ENCODE measurements around the gene MYO9A. TPM values are rescaled to one million over a fixed set of nuclear protein-coding genes. Genes with fewer than 3 reads are reported as not detected.

Gene MYO9A
- polyA plus RNA-seq, 4 donors, result 1.6 to 10.1 (median 2.6) TPM

DNA sequence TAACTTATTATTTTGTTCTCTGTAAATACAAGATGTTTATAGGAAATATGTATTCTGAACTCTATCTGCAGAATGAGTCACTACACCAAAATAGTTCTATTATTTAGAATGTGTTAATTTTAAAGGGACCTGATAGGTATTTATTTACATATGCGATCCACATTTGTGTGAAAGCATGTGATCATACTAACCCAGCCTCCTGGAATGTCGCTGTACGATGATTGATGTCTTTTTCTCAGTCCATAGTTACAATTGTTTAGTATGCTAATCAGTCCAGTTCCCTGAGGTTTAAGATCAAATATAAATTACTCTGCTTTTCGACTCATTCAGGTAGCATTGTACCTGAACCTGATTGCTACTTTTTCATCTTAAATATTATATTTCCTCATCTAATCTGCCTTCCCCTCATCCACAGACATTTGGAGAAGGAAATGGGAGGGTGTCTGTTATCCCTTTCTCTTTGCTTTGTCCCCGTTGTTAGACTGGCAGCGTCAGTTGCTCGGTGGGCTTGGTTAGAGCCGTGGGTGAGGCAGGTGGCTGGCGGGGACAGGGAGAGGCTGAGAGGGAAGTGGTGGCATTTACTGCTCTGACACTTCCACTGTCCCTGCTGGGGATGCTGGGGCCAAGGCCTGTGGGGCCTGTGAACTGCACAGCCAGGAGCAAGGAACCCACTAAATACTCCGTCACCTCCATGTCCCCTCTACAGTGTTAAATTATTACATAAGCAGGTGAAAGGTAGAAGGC lies 335.4 kb downstream of the MYO9A start:
- WGBS, 3 donors, result 68 to 77% (median 75%) methylated on average over 10 of the region's 10 CpGs
- Histone ChIP-seq H3K4me3 (ENCODE audit: low read depth in 1 of 3, low read length in 3 of 3) (no peak overlapping the region), H3K36me3 (ENCODE audit: control insufficient read depth in 3 of 3, insufficient read depth in 2 of 3, low read depth in 1 of 3, low read length in 3 of 3) (peaks cover 0 to 3% (median 0%) of the 10 kb centered on the region in 3 donors), H3K27ac (ENCODE audit: low read depth in 1 of 3, low read length in 2 of 3) (no peak overlapping the region), H3K27me3 (ENCODE audit: control insufficient read depth in 3 of 3, insufficient read depth in 3 of 3, low read length in 3 of 3) (no peaks in the 10 kb centered on the region), H3K4me1 (ENCODE audit: control insufficient read depth in 3 of 3, insufficient read depth in 2 of 3, low read depth in 1 of 3, low read length in 2 of 3) (no peaks in the 10 kb centered on the region), H3K9me3 (ENCODE audit: control insufficient read depth in 2 of 2, insufficient read depth in 1 of 2, low read depth in 1 of 2, low read length in 1 of 2) (no peaks in the 10 kb centered on the region)
- DNase-seq (no peak), FAIRE-seq (no peak)

DNA sequence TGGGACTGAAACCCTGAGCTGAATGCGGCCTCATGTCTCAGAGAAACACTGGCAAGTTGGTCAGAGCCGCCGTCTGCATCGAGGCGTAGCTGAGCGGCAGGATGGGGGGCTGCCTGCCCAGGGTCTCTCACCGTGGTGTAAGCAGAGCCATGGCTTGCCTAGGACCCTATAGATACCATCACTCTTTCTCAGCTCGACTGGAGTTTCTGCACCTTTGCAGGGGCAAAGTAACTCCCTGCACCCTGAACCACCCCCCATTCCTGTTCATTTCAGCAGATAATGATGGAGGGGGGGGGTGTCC lies 336.0 kb downstream of the MYO9A start:
- Histone ChIP-seq H3K27ac (ENCODE audit: low read depth in 1 of 3, low read length in 2 of 3) (no peak overlapping the region), H3K4me1 (ENCODE audit: control insufficient read depth in 3 of 3, insufficient read depth in 2 of 3, low read depth in 1 of 3, low read length in 2 of 3) (no peaks in the 10 kb centered on the region), H3K36me3 (ENCODE audit: control insufficient read depth in 3 of 3, insufficient read depth in 2 of 3, low read depth in 1 of 3, low read length in 3 of 3) (peaks cover 0 to 10% (median 0%) of the 10 kb centered on the region in 3 donors), H3K9me3 (ENCODE audit: control insufficient read depth in 2 of 2, insufficient read depth in 1 of 2, low read depth in 1 of 2, low read length in 1 of 2) (no peaks in the 10 kb centered on the region), H3K4me3 (ENCODE audit: low read depth in 1 of 3, low read length in 3 of 3) (no peak overlapping the region), H3K27me3 (ENCODE audit: control insufficient read depth in 3 of 3, insufficient read depth in 3 of 3, low read length in 3 of 3) (no peaks in the 10 kb centered on the region)
- FAIRE-seq (no peak), DNase-seq (no peak)
- 84 to 91% (median 91%) methylated on average over 8 of the region's 8 CpGs for WGBS, 3 donors

DNA sequence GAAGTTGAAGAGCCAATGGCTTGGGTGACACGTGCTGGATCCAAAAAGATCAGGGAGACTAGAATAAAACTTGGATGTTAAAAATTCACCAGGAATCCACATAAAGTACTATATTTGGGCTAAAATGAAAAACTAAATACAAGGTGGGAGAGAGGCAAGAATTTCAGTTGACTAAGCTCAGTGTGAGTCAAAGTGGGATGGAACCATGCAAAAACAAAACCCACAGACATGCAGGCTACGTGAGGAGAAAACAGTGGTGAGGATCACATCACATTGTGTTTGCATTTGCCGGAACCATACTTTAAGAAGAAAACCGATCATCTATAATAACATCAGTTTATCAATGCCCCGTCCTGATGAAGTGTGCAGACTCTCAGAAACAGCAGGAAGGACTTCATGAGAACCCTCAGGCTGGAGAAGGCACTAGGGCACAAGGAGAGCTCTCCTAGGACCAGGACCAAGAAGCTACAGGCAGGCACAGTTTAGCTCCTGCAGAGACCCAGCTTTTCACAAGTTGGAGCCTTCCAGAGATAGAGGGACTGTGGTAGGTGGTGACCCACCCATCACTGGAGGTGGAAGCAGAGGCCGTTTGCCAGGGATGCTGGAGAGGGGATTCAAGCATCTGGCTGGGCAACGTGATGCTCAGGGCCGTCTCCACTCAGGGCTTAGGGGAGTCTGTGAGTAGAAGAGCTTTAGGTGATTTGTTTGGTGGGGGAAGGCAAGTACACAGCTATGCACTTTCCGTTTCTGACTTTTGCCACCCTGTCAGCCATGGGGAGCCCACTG lies 336.6 kb downstream of the MYO9A start:
- Histone ChIP-seq H3K27me3 (ENCODE audit: control insufficient read depth in 3 of 3, insufficient read depth in 3 of 3, low read length in 3 of 3) (no peaks in the 10 kb centered on the region), H3K36me3 (ENCODE audit: control insufficient read depth in 3 of 3, insufficient read depth in 2 of 3, low read depth in 1 of 3, low read length in 3 of 3) (peaks cover 0 to 10% (median 0%) of the 10 kb centered on the region in 3 donors), H3K4me1 (ENCODE audit: control insufficient read depth in 3 of 3, insufficient read depth in 2 of 3, low read depth in 1 of 3, low read length in 2 of 3) (no peaks in the 10 kb centered on the region), H3K27ac (ENCODE audit: low read depth in 1 of 3, low read length in 2 of 3) (no peak overlapping the region), H3K9me3 (ENCODE audit: control insufficient read depth in 2 of 2, insufficient read depth in 1 of 2, low read depth in 1 of 2, low read length in 1 of 2) (no peaks in the 10 kb centered on the region), H3K4me3 (ENCODE audit: low read depth in 1 of 3, low read length in 3 of 3) (no peak overlapping the region)
- WGBS, 3 donors, result 72 to 86% (median 81%) methylated on average over 9 of the region's 9 CpGs
- FAIRE-seq (no peak), DNase-seq (no peak)

DNA sequence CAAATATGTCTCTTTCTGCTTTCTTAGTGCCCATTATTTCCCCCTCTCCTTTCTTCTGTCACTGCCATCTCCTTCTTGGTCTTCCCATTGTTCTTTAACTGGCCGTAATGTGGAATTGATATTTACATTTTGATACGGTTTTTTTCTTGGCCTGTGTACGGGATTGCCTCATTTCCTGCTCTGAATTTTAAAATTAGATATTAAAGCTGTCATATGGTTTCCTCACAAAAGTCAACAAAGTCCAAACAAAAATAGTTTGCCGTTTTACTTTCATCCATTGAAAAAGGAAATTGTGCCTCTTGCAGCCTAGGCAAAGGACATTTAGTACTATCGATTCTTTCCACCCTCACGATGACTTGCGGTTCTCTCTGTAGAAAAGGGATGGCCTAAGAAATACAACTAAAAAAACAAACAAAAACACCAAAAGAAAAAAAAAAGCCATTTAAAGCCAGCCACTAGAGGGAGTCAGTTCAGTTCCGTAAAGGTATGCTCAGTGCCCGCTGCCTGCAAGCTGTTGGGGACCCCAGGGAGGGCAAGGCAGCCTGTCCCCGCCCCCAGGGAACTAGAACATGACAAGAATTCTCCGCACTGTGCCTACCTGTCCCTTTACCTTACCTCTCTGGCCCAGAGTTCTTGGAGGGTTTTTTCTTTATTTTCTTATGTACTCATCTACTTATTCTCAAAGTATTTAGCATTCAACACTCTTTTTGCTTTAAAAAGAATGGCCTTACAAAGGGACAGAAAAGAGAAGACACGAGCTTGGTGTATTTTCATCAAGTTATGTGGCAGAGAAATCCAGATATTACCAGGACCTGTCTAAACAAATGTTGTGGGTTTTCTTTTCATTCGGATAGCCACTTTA lies 337.6 kb downstream of the MYO9A start:
- Histone ChIP-seq H3K9me3 (ENCODE audit: control insufficient read depth in 2 of 2, insufficient read depth in 1 of 2, low read depth in 1 of 2, low read length in 1 of 2) (no peaks in the 10 kb centered on the region), H3K27ac (ENCODE audit: low read depth in 1 of 3, low read length in 2 of 3) (no peak overlapping the region), H3K36me3 (ENCODE audit: control insufficient read depth in 3 of 3, insufficient read depth in 2 of 3, low read depth in 1 of 3, low read length in 3 of 3) (peaks cover 0 to 10% (median 0%) of the 10 kb centered on the region in 3 donors), H3K4me1 (ENCODE audit: control insufficient read depth in 3 of 3, insufficient read depth in 2 of 3, low read depth in 1 of 3, low read length in 2 of 3) (no peaks in the 10 kb centered on the region), H3K4me3 (ENCODE audit: low read depth in 1 of 3, low read length in 3 of 3) (no peak overlapping the region), H3K27me3 (ENCODE audit: control insufficient read depth in 3 of 3, insufficient read depth in 3 of 3, low read length in 3 of 3) (no peaks in the 10 kb centered on the region)
- 13 to 17% (median 16%) methylated on average over 13 of the region's 13 CpGs for WGBS, 3 donors
- FAIRE-seq (no peak), DNase-seq (peak; percentile 19 to 66)

DNA sequence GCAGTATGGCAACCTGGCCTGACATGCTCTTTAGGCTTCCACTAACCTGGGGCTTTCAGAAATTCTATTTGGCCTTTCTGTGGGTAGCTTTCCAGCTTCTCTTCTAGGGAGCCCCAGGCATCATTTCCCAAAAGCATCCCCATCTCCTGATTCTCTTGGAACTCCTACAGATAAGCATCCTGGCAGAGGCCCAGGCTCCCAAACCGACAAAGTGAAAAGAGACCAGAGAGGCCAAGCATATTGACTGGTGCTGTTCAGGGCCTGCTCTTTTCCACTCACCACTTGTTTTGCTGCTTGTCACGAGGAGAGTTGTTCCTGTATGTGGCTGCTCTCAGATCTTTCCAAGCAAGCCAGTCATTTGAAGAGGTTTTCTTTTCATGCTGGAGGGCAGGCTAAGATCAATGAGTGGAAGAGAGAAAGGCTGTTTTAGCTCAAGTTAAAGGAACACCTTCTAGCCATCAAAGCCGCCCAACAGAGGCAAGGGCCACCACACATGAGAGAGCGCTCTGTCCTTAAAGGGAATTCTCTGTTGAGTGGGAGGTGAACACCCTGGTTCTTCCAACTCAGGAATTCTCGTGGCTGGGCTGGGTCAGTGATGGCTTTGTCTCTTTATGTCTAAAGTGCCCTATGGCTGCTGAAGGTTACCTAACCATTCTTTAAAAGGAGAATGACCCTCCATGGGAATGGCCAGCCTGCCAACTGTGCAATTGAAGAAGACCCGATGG lies 338.7 kb downstream of the MYO9A start:
- Histone ChIP-seq H3K36me3 (ENCODE audit: control insufficient read depth in 3 of 3, insufficient read depth in 2 of 3, low read depth in 1 of 3, low read length in 3 of 3) (peaks cover 0 to 12% (median 0%) of the 10 kb centered on the region in 3 donors), H3K27me3 (ENCODE audit: control insufficient read depth in 3 of 3, insufficient read depth in 3 of 3, low read length in 3 of 3) (no peaks in the 10 kb centered on the region), H3K4me1 (ENCODE audit: control insufficient read depth in 3 of 3, insufficient read depth in 2 of 3, low read depth in 1 of 3, low read length in 2 of 3) (no peaks in the 10 kb centered on the region), H3K4me3 (ENCODE audit: low read depth in 1 of 3, low read length in 3 of 3) (no peak overlapping the region), H3K27ac (ENCODE audit: low read depth in 1 of 3, low read length in 2 of 3) (no peak overlapping the region), H3K9me3 (ENCODE audit: control insufficient read depth in 2 of 2, insufficient read depth in 1 of 2, low read depth in 1 of 2, low read length in 1 of 2) (no peaks in the 10 kb centered on the region)
- DNase-seq, result no peak
- 88 to 89% (median 89%) methylated on average over 6 of the region's 6 CpGs for WGBS, 3 donors
- no peak for FAIRE-seq

DNA sequence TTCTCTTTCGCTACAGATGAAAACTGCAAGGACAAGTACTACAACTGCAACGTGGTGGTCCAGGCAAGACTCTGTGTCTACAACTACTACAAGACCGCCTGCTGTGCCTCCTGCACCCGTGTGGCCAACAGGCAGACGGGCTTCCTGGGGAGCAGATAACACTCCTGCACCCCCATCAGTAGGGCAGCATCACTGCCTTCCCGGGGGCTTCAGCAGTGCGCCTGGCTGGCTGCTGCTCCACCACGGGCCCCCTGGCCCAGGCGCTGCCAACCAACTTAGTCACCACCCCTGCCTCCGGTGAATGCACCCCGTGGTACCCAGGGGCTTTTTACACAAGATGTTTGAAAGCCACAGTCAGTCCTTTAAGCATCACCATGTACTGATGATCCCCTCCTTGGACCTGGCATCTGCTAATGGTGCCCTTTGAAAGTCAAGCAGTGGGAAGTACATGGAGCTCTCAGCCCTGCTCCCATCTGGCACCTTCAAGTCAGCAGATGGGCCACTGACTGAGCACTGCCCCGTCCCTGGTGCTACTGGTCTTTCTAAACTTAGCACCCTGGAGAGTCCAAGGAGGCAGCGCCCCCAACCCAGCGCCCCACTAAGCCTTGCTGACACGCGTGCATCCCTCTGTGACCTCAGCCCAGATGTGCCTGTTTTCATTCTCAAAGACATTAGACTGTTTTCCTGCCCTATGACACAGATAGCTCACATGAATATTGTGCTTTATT lies 340.6 kb downstream of the MYO9A start:
- 83 to 90% (median 87%) methylated on average over 16 of the region's 16 CpGs for WGBS, 3 donors
- H3K4me1 ChIP-seq (ENCODE audit: control insufficient read depth in 3 of 3, insufficient read depth in 2 of 3, low read depth in 1 of 3, low read length in 2 of 3), result no peaks in the 10 kb centered on the region
- H3K27me3 ChIP-seq (ENCODE audit: control insufficient read depth in 3 of 3, insufficient read depth in 3 of 3, low read length in 3 of 3), result no peaks in the 10 kb centered on the region
- DNase-seq (no peak), FAIRE-seq (no peak)
- H3K27ac ChIP-seq (ENCODE audit: low read depth in 1 of 3, low read length in 2 of 3), result no peak overlapping the region
- no peak overlapping the region for H3K4me3 ChIP-seq (ENCODE audit: low read depth in 1 of 3, low read length in 3 of 3)
- H3K36me3 ChIP-seq (ENCODE audit: control insufficient read depth in 3 of 3, insufficient read depth in 2 of 3, low read depth in 1 of 3, low read length in 3 of 3), result peaks cover 0 to 12% (median 0%) of the 10 kb centered on the region in 3 donors
- no peaks in the 10 kb centered on the region for H3K9me3 ChIP-seq (ENCODE audit: control insufficient read depth in 2 of 2, insufficient read depth in 1 of 2, low read depth in 1 of 2, low read length in 1 of 2)

DNA sequence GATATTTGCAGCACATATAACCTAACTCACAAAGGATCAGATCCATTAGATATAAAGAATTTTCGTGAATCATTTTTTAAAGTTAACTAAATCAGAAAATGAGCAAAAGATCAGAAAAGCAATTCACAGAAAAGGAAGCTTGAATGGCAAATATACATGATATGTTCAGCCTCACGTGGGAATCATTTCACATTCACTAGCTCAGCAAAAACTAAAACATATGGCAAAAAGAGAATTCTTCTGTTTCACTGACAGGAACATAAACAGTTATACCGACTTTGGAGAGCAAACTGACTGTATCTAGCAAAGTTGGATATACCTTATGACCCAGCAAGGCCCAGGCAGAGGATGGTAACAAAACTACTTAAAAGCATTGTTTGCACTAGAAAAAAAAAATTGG lies 341.6 kb downstream of the MYO9A start:
- DNase-seq, result no peak
- FAIRE-seq, result no peak
- Histone ChIP-seq H3K4me1 (ENCODE audit: control insufficient read depth in 3 of 3, insufficient read depth in 2 of 3, low read depth in 1 of 3, low read length in 2 of 3) (no peaks in the 10 kb centered on the region), H3K27me3 (ENCODE audit: control insufficient read depth in 3 of 3, insufficient read depth in 3 of 3, low read length in 3 of 3) (no peaks in the 10 kb centered on the region), H3K36me3 (ENCODE audit: control insufficient read depth in 3 of 3, insufficient read depth in 2 of 3, low read depth in 1 of 3, low read length in 3 of 3) (peaks cover 0 to 12% (median 0%) of the 10 kb centered on the region in 3 donors), H3K4me3 (ENCODE audit: low read depth in 1 of 3, low read length in 3 of 3) (no peak overlapping the region), H3K27ac (ENCODE audit: low read depth in 1 of 3, low read length in 2 of 3) (no peak overlapping the region), H3K9me3 (ENCODE audit: control insufficient read depth in 2 of 2, insufficient read depth in 1 of 2, low read depth in 1 of 2, low read length in 1 of 2) (no peaks in the 10 kb centered on the region)
- 72 to 84% (median 81%) methylated on average over 3 of the region's 3 CpGs for WGBS, 3 donors
